GM08714 (cell line): ENCODE measurements around the gene TMEM79.
A peak's percentile ranks its signal among the peaks of the same experiment; 100 is the strongest.

Experiments used
- H3K4me3 ChIP-seq: fragments of 200-500 bp; sonication (Bioruptor generic); 2 replicates; pipeline ENCODE4 v1.5.1; 2014; ENCODE audit warnings: mild to moderate bottlenecking, low read length, inconsistent platforms
- ZNF274 ChIP-seq: IDR thresholded peaks from 2 replicates; pipeline ENCODE4 v1.6.1; 2012; ENCODE audit warnings: mild to moderate bottlenecking, low read depth, low read length

Gene TMEM79

DNA sequence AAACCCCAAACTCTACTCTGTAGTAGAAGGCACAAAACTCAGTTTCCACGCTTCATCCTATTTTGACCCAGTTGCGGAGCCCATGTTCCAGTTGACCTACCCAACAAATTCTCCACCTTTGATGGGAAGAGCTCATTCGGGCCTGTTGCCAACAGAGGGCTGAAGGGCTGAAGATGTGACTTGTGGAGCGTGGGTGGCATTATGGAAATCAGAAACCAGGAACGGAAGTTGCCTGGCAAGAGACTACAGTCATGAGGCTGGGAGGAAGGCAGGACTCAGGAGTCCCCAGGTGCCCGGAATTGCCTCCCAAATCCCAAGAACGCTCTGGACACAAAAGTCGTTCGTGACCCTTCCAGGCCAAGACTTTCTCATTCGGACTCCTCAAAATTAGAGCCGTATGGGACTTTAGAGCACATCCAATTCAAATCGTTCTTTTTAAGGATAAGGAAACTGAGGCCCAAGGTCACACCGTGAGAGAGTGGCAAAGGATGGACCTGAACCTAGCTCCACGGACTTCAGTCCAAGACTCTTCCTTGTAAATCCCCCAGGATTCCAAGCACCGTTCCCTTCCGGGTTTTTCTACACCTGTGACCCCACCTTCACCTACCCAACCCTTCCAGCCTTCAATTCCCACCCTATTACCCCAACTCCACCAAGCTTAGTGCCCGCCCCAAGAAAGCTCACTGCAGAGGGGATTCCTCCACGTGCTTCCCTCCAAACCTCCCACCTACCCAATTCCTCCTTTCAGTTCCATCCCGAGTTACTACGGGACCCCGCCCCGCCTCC lies 2.2 kb upstream of the TMEM79 start:
- no peak for TF ChIP-seq ZNF274
- H3K4me3 ChIP-seq = peak overlapping the region; percentile 86

DNA sequence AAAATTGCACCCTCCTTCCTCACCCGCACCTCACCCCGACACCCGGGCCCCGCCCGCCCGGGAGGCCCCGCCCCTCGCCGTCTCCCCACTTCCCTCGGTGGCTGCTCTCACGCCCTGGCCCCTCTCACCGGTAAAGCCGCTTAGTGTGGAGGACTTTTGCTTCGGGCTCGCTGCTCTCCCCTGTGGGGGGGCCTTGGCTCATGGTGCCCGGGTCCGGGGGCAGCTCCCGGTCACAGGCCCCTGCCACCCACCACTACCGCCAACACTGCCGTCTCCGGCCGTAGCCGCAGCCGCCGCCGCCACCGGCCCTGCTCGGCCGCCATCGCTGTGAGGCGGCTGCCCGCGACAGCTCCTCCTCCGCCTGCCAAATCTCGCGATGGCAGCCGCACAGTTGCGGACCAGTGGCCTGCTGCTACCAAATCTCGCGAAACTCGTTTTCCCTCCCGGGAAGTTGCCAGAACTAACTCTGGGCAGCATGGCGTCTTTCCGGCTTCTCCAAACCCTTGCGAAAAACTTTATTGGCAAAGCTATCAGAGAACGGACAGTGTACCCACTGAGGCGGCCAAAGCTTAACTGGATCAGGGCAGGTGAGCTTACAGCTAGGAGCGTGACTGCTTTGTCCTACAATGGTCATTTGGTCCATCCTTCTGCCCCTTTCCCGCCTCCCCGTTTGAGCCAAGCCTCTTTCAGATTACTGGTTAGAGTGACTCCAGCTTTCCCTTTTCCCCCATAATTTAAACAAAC lies 1.5 kb upstream of the TMEM79 start, which contains the start of gene SMG5:
TSS of gene SMG5 (minus strand) at position 347 of the 744 bp plus-strand sequence. CDS start at position 202, 145 bp downstream.
- H3K4me3 ChIP-seq = peak within 1 kb of the TSS; percentile 86
- TF ChIP-seq ZNF274 = no peak

DNA sequence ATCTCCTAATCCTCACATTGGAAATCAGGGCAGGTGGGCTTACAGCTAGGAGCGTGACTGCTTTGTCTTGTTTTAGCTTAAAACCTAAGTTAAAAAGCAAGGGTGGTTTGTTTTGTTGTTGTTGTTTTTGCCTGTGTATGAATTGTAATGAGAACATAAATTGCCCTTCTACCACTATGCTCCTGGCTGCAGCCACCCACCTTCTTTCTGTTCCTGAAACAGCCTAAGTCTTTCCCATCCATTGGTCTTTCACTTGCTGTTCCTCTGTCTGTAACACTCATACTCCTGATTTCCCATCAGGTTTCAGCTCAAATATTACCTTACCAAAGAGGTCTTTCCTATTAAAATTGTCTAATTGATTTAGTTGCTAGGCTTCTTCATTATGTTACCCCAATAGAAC lies 604 bp upstream of the TMEM79 start:
- no peak for TF ChIP-seq ZNF274
- H3K4me3 ChIP-seq = peak overlapping the region; percentile 86

DNA sequence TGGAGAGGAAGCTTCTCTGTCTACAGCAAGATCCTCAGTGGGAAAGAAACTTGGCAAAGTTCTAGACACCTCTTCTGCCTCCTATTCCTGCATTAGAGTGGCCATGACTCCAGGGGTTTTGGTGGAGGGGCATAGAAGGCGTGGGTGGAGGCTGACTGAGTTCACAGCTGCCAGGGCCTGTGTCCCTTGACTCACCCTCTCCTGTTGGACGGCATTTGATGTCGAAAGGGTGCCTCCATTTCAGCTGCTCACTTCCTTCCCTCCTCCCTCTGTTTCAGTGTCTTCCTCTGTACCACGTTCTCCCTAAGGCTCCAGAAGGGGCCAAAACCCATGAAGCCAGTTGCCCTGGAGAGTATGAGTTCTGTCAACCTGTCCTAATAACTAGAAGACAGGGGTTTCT lies 632 bp downstream of the TMEM79 start:
- no peak overlapping the region for H3K4me3 ChIP-seq
- TF ChIP-seq ZNF274 = no peak

DNA sequence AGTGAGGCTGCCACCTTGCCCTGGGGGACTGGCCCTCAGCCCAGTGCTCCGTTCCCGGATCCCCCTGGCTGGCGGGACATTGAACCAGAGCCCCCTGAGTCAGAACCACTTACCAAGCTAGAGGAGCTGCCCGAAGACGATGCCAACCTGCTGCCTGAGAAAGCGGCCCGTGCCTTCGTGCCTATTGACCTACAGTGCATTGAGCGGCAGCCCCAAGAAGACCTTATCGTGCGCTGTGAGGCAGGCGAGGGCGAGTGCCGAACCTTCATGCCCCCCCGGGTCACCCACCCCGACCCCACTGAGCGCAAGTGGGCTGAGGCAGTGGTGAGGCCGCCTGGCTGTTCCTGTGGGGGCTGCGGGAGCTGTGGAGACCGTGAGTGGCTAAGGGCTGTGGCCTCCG lies 1.3 kb downstream of the TMEM79 start:
- no peak overlapping the region for H3K4me3 ChIP-seq
- no peak for TF ChIP-seq ZNF274

DNA sequence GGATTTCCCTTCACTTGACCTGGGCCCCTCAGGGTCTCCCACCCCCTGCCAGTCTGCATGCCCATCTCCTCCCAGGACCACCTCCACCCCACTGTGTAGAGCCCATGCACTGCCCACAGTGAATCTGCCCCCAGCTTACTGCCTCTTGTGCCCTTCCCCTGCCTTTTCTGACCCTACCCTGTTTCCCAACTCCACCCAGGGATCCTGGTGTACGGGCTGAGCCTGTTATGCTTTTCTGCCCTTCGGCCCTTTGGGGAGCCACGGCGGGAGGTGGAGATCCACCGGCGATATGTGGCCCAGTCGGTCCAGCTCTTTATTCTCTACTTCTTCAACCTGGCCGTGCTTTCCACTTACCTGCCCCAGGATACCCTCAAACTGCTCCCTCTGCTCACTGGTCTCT lies 1.9 kb downstream of the TMEM79 start:
- H3K4me3 ChIP-seq = no peak overlapping the region
- no peak for TF ChIP-seq ZNF274

DNA sequence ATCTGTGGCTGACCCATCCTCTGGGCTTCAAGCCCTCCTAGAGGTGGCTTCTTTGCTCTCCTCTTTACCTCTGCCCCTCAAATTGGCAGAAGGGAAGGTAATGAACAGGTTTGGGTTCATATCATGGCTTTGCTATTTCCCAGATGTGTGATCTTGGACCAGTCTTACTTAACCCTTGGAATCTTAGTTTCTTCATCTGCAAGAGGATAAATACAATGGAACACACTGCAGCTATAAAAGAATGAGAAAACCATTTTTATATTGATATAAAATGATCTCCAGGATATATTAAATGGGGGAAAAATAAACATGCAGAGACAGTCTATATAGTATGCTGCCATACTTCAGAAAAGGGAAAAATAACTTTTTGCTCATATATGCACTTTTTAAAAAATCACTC lies 5.7 kb downstream of the TMEM79 start:
- no peak overlapping the region for H3K4me3 ChIP-seq
- no peak for TF ChIP-seq ZNF274

DNA sequence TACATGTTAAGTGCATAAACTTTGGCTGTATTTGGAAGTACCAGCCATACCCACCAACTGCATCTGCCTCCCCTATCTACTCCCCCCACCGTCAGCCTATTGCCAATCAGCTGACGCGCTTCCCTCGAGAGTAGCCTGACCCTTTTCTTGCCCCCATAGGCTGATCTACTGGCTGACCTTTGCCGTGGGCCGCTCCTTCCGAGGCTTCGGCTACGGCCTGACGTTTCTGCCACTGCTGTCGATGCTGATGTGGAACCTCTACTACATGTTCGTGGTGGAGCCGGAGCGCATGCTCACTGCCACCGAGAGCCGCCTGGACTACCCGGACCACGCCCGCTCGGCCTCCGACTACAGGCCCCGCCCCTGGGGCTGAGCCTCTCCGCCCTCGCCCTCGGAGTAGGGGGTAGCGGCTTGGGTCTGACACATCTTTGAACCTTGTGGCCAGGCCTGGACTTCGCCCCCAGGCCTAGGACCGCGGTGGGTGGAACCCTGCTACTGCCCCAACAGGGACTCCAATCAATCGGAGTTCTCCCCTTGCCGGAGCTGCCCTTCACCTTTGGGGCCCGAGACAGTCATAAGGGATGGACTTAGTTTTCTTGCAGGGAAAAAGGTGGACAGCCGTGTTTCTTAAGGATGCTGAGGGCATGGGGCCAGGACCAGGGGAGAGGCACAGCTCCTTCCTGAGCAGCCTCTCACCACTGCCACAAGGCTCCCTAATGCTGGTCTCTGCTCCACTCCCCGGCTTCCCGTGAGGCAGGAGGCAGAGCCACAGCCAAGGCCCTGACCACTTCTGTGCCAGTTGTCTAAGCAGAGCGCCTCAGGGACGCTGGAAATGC lies 7.3 kb downstream of the TMEM79 start:
- no peak overlapping the region for H3K4me3 ChIP-seq
- no peak for TF ChIP-seq ZNF274

DNA sequence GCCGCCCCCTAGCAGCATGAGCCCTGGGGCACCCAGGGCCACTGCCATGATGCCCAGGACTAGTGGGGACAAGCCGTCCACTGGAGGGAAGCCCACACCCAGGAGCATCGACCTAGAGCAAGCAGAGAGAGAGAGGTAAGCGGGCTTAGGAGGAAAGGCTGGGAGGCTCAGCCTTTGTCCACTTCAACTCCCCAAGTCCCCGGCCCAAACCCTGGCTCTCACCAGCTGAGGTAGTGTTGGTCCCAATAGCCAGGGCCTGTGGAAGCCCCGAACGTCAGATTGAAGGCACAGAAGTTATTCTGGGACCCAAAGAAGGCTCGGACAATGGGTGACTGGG lies 8.9 kb downstream of the TMEM79 start:
- no peak for TF ChIP-seq ZNF274
- no peak overlapping the region for H3K4me3 ChIP-seq

DNA sequence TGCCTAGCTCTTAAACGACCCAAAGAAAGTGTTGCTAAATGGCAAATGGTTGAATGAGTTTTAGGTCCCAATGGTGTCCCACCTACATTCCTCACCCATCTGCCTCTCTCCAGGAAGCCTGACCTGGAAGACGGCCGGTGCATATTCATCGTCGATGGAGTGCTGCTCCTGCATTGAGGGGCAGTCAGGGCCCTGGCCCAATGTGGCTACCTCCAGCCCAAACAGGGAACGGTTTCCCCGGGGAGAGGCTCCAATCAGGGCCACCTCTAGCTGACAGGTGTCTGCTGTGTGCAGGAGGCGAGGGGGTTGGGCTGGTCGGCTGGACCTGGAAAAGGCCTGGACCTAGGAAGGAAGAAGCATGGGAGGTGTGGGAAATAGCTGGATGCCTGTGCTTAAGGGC lies 9.8 kb downstream of the TMEM79 start:
- H3K4me3 ChIP-seq = no peak overlapping the region
- no peak for TF ChIP-seq ZNF274

DNA sequence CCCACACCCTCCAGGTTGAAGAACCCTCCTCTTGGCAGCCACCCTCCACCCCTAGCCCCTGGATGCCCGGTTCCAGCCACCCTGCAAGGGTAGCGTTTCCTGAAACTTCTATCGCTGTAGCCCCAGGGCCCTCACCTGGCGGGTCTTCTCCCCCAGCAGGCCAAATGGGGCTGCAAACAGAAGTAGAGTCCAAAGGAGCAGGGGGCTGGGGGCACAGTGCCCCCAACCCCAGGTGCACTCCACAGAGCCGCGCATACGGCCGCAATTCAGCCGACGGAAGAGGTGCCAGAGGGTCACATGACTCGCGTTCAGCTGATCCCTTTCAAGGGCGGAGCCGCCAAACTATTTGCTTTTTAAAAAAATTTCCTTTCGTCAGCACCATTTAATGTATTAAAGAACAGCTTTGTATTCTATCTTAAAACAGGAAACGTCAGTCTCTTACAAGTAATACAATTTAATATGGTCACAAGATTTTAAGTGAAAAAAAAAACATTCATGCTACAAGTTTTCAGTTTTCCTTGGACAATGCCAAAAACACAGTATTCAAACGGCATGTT lies 11.3 kb downstream of the TMEM79 start, which contains the start of gene GLMP:
TSS of gene GLMP (minus strand) at position 289 of the 557 bp plus-strand sequence. CDS start at position 255, 34 bp downstream.
- TF ChIP-seq ZNF274 = no peak
- peak within 1 kb of the TSS; percentile 64 for H3K4me3 ChIP-seq

DNA sequence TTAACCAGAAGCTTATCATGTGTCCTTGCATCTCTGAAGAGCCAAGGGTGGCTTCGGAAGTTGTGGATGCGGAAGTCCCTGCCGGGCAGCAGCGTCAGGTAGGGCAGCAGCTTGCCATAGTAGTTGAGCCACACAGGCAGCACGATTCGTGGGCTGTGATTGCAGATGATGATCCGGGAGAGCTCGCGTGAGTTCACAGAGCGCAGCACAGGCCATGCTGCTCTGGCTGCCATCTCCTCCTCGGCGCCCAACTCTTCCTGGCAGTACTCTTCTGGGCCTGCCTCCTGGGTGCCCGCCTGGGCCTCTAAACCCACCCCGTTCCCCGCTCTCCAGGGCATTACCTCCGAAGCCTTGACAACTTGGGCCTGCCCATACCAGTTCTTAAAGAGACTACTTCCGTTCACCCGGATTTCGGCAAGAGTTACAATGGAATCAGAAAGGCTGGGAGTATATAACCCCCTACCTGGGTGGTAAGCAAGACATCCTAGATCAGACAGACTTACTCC lies 14.8 kb downstream of the TMEM79 start, which contains the start of gene VHLL:
TSS of gene VHLL (minus strand) at position 456 of the 506 bp plus-strand sequence. CDS start at position 338, 118 bp downstream.
- no peak for TF ChIP-seq ZNF274
- no peak within 1 kb of the TSS for H3K4me3 ChIP-seq

DNA sequence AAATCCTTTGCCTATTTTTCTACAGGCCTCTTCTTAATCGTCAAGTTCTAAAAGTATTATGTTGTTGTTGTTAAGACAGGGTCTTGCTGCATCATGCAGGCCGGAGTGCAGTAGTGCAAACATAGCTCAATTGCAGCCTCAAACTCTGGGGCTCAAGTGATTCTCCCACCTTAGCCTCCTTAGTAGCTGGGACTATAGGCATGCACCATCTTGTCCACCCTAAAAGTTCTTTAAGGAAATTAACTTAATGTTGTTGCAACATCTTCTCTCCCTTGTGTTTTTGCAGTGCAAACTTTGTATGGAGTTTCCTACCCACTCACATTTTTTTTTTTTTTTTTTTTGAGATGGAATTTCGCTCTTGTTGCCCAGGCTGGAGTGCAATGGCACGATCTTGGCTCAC lies 19.1 kb downstream of the TMEM79 start:
- no peak for TF ChIP-seq ZNF274
- no peak overlapping the region for H3K4me3 ChIP-seq

DNA sequence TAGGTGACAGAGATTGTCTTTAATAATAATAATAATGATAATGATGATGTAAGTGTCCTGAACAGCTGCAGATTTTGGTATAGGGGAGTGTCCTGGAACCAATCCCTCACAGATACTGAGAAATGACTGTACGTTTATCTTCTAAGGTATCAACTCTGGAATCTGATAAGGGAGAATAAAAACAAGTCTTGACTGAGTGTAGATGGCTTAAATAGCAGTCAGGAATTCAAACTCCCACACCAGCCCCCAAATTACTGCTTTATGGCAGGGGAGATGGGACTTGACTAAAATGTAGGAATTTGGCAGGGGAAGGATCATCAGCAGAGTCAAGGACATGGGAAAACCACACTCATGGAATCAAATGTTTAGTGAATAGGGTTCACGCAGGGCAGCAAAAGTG lies 21.1 kb downstream of the TMEM79 start:
- H3K4me3 ChIP-seq = no peak overlapping the region
- no peak for TF ChIP-seq ZNF274
